ENCODE results near the gene CASKIN1.

CASKIN1 gene

DNA sequence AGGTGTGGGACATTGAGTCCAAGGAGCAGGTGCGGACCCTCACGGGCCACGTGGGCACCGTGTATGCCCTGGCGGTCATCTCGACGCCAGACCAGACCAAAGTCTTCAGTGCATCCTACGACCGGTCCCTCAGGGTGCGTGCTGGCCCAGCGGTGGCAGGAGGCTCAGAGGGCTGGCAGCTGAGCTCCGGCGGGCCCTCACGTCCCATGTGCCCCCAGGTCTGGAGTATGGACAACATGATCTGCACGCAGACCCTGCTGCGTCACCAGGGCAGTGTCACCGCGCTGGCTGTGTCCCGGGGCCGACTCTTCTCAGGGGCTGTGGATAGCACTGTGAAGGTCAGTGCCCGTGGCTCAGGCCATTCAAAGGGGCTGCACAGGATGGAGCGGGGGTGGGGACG is 20.4 kb downstream of the CASKIN1 start:
- FAIRE-seq, result no peak
- no peak for TF ChIP-seq POLR2A (IDR thresholded peaks at IDR 0.05; ENCODE audit: low read depth, low read length)
- DNase-seq (ENCODE audit: insufficient read length, low spot score), result no peak

GRCh38 chr16:2175454-2175853 is 21.0 kb downstream of the CASKIN1 start:
- no peak for TF ChIP-seq POLR2A (IDR thresholded peaks at IDR 0.05; ENCODE audit: low read depth, low read length)
- FAIRE-seq (no peak), DNase-seq (ENCODE audit: insufficient read length, low spot score) (no peak)

- DNase-seq (ENCODE audit: insufficient read length, low spot score) (no peak), FAIRE-seq (no peak)
- no peak for TF ChIP-seq POLR2A (IDR thresholded peaks at IDR 0.05; ENCODE audit: low read depth, low read length)
Observed at GRCh38 chr16:2174396-2175131, 21.8 kb downstream of the CASKIN1 start.

DNA sequence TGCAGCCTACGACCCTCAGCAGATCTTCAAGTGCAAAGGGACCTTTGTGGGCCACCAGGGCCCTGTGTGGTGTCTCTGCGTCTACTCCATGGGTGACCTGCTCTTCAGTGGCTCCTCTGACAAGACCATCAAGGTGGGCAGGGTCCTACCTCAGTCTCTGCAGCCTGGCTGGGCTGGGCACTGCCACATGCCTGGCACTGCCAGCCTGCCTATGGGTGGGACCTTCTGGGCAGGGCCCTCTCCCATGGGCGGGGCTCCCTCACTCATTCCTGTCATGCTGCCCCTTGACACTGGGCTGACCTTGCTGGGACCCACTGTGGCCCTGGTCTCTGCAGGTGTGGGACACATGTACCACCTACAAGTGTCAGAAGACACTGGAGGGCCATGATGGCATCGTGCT is 22.5 kb downstream of the CASKIN1 start:
- no peak for DNase-seq (ENCODE audit: insufficient read length, low spot score)
- FAIRE-seq, result no peak
- no peak for TF ChIP-seq POLR2A (IDR thresholded peaks at IDR 0.05; ENCODE audit: low read depth, low read length)

DNA sequence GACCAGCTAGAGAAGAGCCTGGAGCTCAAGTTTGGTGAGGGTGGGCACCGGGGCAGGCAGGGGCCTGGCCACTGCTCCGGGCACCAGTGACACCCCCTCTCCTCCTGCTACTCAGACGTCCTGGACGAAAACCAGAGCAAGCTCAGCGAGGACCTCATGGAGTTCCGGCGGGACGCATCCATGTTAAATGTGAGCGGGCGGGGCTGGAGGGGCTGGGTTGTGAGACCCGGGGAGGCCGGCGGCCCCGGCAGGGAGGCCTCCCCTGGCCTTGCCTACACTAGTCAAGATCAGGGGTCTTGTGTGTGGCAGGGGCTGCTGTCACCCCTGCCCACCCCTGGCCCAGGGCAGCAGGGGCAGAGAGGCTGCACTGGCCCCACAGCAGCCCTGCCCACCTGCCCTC is 23.0 kb downstream of the CASKIN1 start:
- TF ChIP-seq POLR2A (IDR thresholded peaks at IDR 0.05; ENCODE audit: low read depth, low read length), result no peak
- DNase-seq (ENCODE audit: insufficient read length, low spot score) (no peak), FAIRE-seq (no peak)

- FAIRE-seq (no peak), DNase-seq (ENCODE audit: insufficient read length, low spot score) (no peak)
- TF ChIP-seq POLR2A (IDR thresholded peaks at IDR 0.05; ENCODE audit: low read depth, low read length), result no peak
Observed at GRCh38 chr16:2172688-2173335, 23.6 kb downstream of the CASKIN1 start.

DNA sequence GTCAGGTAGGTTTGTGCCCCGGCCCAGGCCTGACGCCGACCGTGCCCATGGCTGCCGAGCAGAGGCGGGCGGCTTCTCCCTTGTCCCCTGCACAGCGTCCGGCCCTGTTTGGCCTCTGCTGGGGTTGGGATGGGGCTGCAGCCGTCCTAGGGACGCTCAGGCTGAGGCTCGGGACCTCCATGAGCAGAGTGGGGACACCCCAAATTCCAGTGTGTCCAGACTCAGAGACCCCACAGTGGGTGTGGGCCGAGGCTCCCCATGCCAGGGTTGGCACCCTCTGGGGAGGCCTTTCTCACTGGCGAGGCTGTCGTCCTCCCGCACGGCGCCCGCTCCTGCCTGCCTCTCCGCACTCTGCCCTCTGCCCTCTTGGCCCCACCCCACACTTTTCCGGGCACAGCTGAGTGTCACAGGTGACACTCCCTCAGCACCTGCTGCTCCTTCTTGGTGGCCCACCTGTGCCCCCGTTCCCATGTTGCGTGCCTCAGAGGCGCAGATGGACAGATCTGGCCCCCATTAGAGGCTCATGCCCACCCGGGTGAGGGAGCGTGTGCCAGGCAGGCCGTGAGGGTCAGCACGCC is 24.7 kb downstream of the CASKIN1 start:
- FAIRE-seq (no peak), DNase-seq (ENCODE audit: insufficient read length, low spot score) (no peak)
- no peak for TF ChIP-seq POLR2A (IDR thresholded peaks at IDR 0.05; ENCODE audit: low read depth, low read length)

DNA sequence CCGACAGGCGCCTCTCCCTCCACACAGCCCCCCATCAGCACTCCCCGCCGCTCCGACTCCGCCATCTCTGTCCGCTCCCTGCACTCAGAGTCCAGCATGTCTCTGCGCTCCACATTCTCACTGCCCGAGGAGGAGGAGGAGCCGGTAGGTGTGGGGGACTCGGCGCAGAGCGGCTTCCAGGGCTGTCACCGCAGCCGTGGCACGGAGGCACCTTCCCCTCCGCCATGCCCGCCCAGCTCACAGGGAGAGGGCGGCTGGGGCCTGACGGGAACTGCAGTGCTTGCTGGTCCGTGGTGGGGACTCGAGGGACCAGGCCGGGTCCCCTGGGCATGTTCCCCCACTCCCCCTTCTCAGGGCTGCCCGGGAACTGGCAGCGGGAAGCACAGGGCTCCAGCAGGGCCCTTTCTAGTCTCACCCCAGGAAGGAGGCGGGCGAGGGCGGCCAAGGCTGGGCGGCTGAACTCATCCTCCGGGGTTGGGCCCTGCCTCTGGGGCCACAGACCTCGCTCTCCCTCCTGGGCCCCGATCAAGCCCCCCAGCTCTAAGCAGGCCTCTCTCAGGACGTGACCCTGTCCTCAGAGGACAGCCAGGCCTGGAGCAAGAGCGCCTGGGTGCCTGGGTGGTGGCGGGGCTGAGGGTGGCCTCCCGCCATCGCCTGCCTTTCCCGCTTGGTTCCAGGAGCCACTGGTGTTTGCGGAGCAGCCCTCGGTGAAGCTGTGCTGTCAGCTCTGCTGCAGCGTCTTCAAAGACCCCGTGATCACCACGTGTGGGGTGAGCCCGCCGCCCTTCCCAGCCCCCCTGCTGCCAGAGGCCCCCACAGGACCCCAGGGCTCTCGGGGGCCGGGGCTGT is 25.6 kb downstream of the CASKIN1 start:
- FAIRE-seq, result no peak
- no peak for DNase-seq (ENCODE audit: insufficient read length, low spot score)
- TF ChIP-seq POLR2A (IDR thresholded peaks at IDR 0.05; ENCODE audit: low read depth, low read length), result no peak

- no peak for TF ChIP-seq POLR2A (IDR thresholded peaks at IDR 0.05; ENCODE audit: low read depth, low read length)
- FAIRE-seq (no peak), DNase-seq (ENCODE audit: insufficient read length, low spot score) (no peak)
Observed at GRCh38 chr16:2170080-2170479, 26.3 kb downstream of the CASKIN1 start.

DNA sequence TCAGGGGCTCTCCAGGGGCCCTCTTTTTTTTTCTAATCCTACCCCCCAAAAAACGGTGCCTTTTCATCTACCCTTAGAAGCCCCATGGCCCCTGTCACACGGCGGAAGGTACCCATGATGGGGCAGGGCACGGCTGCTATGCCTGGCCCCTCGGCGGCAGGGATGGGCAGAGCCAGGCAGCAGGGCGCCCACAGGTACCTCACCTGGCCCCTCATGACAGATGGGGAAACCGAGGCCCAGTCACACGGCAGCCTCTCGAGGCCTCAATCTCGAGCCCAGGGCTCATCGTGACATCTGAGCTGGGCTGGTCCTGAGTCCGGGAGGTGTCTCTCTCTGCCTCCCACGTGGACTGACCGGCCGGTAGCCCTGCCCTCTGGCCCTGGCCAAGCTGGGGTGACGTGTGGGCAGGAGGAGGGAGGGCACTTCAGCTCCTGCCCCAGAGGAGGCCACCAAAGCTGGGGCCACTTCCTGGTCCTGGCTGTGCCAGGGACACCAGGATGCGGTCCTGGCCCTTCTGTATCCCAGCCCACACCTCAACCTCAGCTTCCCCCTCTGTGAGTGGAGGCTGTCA is 29.3 kb downstream of the CASKIN1 start:
- FAIRE-seq (no peak), DNase-seq (ENCODE audit: insufficient read length, low spot score) (no peak)
- TF ChIP-seq POLR2A (IDR thresholded peaks at IDR 0.05; ENCODE audit: low read depth, low read length), result no peak

GRCh38 chr16:2166263-2167067 is 29.9 kb downstream of the CASKIN1 start:
- no peak for FAIRE-seq
- no peak for TF ChIP-seq POLR2A (IDR thresholded peaks at IDR 0.05; ENCODE audit: low read depth, low read length)
- DNase-seq (ENCODE audit: insufficient read length, low spot score), result no peak

DNA sequence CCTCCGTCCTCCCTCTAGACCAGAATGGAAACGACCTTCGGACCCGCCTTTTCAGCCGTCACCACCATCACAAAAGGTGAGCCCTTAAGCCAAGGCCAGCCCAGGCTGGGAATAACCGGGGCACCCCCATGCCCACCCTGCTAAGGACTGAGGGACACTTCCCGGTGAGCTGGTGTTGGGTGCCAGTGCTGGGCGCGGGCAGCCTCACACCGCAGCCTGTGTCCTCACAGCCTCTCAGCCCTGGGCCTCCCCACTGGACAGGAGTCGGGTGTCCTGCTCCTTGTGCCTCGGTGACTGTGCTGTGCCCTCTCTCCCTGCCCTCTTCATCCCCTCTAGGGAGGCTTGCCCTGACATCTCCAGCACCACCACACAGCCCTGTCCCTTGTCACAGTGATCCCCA is 30.5 kb downstream of the CASKIN1 start:
- no peak for DNase-seq (ENCODE audit: insufficient read length, low spot score)
- TF ChIP-seq POLR2A (IDR thresholded peaks at IDR 0.05; ENCODE audit: low read depth, low read length), result no peak
- no peak for FAIRE-seq
